Stimulated activated CD4-positive, alpha-beta T cell treated with anti-CD3 and anti-CD28 coated beads, TNF-alpha, amount 100 ng/mL, for 24 hours (primary cell): ENCODE measurements around the gene CYTH2.
"Not testable (repeated sequence)": the region's sequence is repeated elsewhere in the genome, so short reads cannot be mapped to it uniquely, and the experiment has no call there.

Source experiments
- DNase-seq, 3 experiments: peaks; one replicate each; pipeline ENCODE4 v3.0.0-alpha.2; 2020; ENCODE audit warnings: low read depth in 3 of 3

CYTH2 gene

GRCh38 chr19:48477067-48477685 is 8.0 kb downstream of the CYTH2 start:
- no peak for DNase-seq

DNA sequence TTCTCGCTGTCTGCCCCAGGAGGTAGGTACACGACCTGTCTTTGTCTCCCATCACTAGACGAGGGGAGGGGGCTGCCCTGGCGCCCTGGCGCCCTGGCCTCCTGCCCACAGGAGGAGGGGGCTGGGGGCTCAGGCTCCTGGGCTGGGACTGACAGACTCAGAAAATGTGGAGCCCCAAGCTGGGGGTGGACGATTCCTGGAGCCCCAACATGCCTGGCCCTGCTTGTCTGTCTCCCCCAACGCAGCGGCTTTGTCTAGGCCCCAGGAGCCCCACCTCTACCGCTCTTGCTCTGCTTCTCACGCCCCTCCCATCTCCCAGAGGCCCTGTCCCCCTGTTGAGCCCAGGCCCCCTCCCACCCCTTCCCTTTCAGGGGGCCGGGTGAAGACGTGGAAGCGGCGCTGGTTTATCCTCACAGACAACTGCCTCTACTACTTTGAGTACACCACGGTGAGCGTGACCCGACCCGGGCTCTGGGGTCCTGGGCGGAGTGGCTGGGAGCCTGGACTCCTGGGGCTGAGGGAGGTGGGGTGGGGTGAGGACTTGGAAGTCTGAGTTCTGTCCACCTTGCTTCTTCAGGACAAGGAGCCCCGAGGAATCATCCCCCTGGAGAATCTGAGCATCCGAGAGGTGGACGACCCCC is 8.6 kb downstream of the CYTH2 start:
- no peak for DNase-seq

DNA sequence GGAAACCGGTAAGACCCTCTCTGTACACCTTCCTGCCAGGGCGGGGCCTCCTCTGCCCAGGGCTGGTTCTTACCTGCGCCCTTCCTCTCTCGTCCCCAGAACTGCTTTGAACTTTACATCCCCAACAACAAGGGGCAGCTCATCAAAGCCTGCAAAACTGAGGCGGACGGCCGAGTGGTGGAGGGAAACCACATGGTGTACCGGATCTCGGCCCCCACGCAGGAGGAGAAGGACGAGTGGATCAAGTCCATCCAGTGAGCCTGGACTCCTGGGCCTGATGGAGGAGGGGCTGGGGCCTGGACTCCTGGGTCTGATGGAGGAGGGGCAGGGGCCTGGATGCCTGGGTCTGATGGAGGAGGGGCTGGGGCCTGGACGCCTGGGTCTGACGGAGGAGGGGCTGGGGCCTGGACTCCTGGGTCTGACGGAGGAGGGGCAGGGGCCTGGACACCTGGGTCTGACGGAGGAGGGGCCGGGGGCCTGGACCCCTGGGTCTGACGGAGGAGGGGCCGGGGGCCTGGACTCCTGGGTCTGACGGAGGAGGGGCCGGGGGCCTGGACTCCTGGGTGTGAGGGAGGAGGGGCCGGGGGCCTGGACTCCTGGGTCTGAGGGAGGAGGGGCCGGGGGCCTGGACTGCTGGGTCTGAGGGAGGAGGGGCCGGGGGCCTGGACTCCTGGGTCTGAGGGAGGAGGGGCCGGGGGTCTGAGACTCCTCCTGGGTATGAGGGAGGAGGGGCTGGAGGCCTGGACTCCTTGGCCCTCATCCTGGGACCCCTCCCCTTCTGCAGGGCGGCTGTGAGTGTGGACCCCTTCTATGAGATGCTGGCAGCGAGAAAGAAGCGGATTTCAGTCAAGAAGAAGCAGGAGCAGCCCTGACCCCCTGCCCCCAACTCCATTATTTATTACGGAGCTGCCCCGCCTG is 9.4 kb downstream of the CYTH2 start:
- DNase-seq, result no peak

- DNase-seq, result no peak
These were observed 10.5 kb downstream of the CYTH2 start for GRCh38 chr19:48479686-48480085.

GRCh38 chr19:48480183-48480557 is 11.0 kb downstream of the CYTH2 start:
- DNase-seq, result peak in 1 of 3 experiments; percentile 21

DNA sequence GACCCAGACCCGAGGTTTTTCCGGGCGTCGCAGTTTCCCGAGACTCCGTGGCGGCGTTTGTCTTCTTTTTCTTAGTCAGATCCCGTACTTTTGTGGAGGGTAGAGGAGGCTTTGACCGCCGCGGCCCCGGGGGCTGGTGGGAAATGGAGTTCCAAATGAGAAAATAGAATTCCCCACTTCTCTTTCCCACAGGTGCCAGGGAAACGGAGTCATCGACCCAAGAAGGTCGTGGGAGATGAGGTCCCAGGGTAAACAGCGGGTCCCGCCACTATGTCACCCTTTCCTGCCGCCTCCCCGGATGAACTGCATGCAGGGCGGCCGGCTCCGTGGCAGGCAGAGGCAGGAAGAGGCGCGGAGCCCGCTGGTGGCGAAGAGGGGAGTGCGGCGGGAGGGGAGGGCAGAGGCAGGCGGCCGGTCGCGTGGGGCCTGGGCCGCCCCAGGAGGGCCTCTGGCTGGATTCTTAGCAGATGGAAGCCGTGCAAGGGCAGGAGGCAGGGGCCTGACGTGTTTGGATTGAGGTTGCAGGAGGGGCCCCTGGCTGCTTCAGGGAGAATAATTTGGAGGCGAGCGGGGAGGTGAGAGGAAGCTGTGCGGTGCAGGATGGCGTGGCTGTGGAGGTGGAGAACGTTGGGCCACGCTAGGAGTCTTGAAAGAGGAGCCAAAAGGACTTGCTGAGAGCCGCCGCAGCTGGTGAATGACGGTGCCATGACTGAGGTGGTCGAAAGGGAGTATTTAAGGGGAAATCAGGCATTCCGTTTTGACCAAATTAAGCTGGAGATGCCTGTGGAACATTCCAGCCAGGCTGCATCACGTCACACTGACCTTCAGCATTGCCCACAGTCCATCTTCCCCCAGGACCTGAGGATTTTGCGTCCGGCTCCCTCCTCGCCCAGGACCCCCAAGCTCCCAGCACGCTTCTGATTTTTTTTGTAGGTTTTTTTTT is 11.7 kb downstream of the CYTH2 start:
- peak in 1 of 3 experiments; percentile 53 for DNase-seq

GRCh38 chr19:48481846-48482639 is 12.9 kb downstream of the CYTH2 start:
- no peak for DNase-seq

GRCh38 chr19:48483301-48483700 is 14.1 kb downstream of the CYTH2 start:
- DNase-seq, result no peak

GRCh38 chr19:48484247-48484893 is 15.2 kb downstream of the CYTH2 start:
- DNase-seq, result no peak

GRCh38 chr19:48484931-48485612 is 15.9 kb downstream of the CYTH2 start:
- no peak for DNase-seq

DNA sequence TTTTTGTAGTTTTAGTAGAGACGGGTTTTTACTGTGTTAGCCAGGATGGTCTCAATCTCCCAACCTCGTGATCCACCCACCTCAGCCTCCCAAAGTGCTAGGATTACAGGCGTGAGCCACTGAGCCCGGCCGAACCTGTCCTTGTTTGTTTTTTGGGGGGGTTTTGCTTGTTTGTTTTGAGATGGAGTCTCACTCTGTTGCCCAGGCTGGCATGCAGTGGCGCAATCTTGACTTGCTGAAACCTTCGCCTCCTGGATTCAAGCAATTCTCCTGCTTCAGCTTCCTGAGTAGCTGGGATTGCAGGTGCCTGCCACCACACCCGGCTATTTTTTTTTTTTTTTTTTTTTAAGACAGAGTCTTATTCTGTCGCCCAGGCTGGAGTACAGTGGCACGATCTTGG is 17.5 kb downstream of the CYTH2 start:
- DNase-seq, result not testable (repeated sequence)

DNA sequence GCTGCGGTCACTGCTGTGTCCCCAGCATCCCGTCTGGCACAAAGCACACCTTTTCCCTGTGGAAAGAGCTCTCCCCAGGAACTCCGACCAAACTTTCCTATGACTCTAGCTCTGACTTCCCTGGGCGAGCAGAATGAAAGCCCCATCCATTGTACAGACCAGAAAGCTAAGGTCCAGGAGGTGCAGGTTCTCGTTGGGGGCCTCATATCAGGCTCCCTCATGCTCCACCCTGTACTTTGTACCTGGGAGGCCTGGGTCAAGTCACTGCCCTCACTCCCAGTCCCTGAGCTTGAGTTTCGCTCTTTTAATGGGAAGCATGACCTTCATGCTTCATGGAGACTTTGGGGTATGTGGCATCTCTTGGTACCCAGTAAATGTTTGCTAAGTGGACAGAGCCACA is 18.4 kb downstream of the CYTH2 start:
- no peak for DNase-seq

- DNase-seq, result no peak
These were observed 18.8 kb downstream of the CYTH2 start for GRCh38 chr19:48487948-48488347.

GRCh38 chr19:48488478-48488877 is 19.3 kb downstream of the CYTH2 start:
- not testable (repeated sequence) for DNase-seq

- DNase-seq, result peak in 2 of 3 experiments; percentile 73 to 83
These were observed 20.5 kb downstream of the CYTH2 start for GRCh38 chr19:48489608-48490216.

DNA sequence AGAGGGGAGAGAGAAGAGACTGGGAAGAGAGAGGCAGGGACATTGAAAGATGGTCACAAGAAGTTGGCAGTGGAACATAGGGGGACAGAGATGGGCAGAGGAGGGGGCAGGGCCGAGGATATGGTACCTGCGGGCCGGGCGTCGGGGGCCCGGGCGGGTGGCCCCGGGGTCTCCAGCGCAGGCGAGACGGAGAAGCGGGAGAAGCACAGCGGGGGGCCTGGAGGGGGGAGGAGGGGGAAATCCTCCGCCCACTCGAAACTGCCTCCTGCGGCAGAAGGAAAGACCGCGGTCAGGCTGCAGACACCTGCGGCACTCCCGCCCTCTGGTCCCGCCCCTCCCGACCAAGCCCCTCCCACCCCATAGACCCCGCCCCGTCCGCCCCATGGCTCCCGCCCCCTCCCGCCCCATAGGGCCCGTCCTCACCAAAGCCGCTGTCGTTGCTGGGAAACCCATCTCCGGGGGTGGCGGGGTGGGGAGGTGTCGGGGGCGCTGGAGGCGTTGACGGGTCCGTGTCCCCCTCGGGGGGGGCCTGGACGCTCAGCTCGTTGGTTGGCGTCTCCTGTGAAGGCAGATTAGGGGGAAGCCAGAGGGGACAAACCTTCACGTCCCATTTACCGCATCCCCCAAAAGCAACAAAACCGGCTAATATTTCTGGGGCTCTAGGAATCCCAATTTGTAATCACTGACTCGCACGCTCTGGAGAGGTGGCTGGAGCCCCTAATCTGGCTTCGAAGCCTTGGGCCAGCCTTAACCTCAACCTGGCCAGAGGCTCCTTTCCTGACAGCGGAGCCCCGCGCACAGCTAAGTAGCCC is 22.0 kb downstream of the CYTH2 start:
- peak in 1 of 3 experiments; percentile 46 for DNase-seq

DNA sequence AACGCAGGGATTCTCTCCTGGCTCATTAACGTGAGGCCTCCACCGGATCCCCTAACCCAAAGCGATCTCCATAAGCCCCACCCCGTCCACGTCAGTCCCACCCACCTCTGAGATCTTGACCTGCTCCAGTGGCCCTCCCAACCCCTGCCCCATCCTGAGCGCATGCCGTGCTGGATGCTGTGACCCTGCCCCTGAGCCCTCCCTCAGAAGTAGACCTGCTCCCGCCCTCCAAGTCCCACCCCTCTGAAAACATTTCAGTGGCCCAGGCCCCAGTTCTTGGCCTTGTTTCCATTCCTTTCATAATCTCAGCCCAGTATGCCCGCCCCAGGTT is 22.6 kb downstream of the CYTH2 start:
- DNase-seq, result no peak
